HCT116 (cell line): ENCODE data around the gene DLG2.

Experiments
- CTCF ChIP-seq, 3 experiments: fragments of 200-600 bp in 1 of 3; sonication (generic) in 1 of 3; IDR thresholded peaks in 2 of 3; conservative IDR thresholded peaks in 1 of 3; 2 replicates each; pipeline ENCODE4 v1.5.1; 2012 to 2017; ENCODE audit warnings: low read depth in 2 of 3, low read length in 2 of 3, antibody characterized with exemption in 1 of 3, borderline replicate concordance in 1 of 3, control low read depth in 1 of 3, mild to moderate bottlenecking in 1 of 3, mixed read lengths in 1 of 3, mixed run types in 1 of 3, moderate library complexity in 1 of 3; ENCODE audit not compliant: insufficient read depth in 1 of 3
- EGR1 ChIP-seq: IDR thresholded peaks from 2 replicates; pipeline ENCODE4 v1.6.1; 2012; ENCODE audit warnings: low read depth
- EZH2 ChIP-seq: fragments of 200-600 bp; sonication (generic); IDR thresholded peaks from 2 replicates; pipeline ENCODE4 v1.6.1; 2017; ENCODE audit warnings: antibody characterized with exemption, mixed run types
- POLR2A ChIP-seq: IDR thresholded peaks from 2 replicates; pipeline ENCODE4 v1.7.0; 2011; ENCODE audit warnings: borderline replicate concordance; ENCODE audit not compliant: insufficient read depth, insufficient read length; ENCODE audit errors: extremely low read depth
- POLR2AphosphoS5 ChIP-seq: IDR thresholded peaks from 2 replicates; pipeline ENCODE4 v1.6.1; 2011; ENCODE audit warnings: mild to moderate bottlenecking, low read depth, low read length, moderate library complexity
- RAD21 ChIP-seq: IDR thresholded peaks from 2 replicates; pipeline ENCODE4 v1.6.1; 2012; ENCODE audit warnings: low read depth, mild to moderate bottlenecking

GRCh38 chr11:83662494-83662893 lies 1964.7 kb downstream of the DLG2 start:
- TF ChIP-seq CTCF (IDR thresholded peaks at IDR 0.05 in 2 of 3, conservative IDR thresholded peaks at IDR 0.05 in 1 of 3; ENCODE audit: borderline replicate concordance in 1 of 3, insufficient read depth in 1 of 3, low read depth in 2 of 3, low read length in 2 of 3) (no peak), RAD21 (no peak), EZH2 (no peak), POLR2A (no peak), POLR2AphosphoS5 (no peak), EGR1 (no peak)
